Stimulated activated CD8-positive, alpha-beta memory T cell treated with anti-CD3 and anti-CD28 coated beads, Interleukin-7, amount 100 ng/mL, for 48 hours (primary cell): ENCODE data around the gene CLCN6.
A peak's percentile ranks its signal among the peaks of the same experiment; 100 is the strongest.

Experiments
- DNase-seq, 2 donors: peaks; one replicate each; pipeline ENCODE4 v3.0.0-alpha.2; 2020; ENCODE audit warnings: low read depth in 1 of 2; ENCODE audit errors: extremely low read depth in 1 of 2

The CLCN6 gene

DNA sequence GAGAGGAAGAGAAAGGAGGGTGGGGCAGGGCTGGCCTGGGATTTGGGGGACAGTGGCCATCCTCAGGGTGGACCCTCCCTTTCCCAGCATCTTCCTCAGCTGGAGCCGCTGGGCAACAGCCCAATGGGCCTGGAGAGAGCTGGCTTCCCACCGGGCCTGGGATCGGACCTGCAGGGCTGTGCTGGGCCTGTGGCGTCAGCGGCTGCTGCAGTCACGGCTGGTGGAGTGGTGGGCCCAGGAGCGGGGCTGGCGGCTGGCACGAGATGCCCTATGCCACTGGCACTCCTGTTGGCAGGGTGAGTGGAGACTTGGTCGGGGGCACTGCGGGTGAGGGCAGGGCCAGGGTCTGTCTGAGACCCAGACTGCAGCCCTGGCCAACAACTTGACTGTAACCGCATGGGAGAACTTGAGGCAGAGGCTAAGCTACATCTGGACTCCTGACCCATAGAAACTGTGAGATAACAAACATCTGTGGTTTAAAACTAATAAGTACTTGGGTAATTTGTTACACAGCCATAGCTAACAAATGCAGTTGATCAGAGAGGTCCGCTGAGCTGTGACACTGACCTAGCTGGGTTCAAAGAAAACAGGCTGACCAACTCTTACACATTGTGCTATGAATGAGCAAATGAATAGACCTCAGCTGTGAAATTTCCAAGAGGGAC, 26.1 kb upstream of the CLCN6 start:
- no peak for DNase-seq

DNA sequence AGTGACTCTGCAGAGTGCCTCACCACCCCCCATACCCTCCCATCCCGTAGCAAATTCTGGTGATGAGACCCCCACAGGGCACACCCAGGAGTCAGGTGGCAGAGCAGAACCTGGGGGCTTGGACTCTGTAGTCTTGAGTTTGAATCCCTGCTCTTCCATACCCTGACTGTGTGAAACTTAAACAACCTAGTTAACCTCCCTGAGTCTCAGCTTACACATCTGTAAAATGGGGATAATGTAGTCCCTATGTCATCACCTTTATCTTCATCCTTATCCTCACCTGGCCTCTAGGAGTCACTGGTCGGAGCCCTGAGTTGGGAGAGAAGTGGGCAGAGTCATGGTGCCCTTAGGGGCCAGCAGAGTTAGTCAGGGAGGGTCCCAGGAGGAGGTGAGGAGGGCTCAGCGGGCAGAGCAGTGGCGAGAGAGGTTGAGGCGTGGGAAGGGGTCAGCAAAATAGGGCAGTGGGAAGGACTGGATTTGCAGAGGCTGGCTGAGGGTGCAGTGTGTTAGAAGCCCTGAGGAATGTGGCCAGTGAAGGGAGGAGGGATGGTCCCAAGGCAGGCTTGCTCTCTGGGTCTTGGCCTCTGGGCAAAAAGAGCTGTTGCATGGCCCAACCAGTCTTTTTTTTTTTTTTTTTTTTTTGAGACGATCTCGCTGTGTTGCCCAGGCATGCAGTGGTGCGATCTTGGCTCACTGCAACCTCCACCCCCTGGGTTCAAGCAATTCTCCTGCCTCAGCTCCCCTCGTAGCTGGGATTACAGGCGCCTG, 25.4 kb upstream of the CLCN6 start:
- no peak for DNase-seq

DNA sequence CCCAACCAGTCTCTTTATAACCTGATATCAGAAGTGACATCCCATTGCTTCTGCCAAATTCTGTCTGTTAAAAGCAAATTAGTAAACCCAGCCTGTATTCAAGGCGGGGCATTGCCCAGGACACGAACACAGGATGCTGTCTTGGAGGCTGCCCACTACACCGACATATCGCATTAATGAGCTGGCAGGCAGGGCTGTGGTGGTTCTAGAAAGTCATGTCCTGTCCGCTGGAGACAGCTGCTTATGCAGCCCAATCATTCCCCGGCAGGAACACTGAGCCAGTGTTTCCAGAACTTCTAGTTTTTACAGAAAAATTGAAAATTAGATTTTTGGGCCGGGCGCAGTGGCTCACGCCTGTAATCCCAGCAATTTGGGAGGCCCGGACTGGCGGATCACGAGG, 24.7 kb upstream of the CLCN6 start:
- no peak for DNase-seq

DNA sequence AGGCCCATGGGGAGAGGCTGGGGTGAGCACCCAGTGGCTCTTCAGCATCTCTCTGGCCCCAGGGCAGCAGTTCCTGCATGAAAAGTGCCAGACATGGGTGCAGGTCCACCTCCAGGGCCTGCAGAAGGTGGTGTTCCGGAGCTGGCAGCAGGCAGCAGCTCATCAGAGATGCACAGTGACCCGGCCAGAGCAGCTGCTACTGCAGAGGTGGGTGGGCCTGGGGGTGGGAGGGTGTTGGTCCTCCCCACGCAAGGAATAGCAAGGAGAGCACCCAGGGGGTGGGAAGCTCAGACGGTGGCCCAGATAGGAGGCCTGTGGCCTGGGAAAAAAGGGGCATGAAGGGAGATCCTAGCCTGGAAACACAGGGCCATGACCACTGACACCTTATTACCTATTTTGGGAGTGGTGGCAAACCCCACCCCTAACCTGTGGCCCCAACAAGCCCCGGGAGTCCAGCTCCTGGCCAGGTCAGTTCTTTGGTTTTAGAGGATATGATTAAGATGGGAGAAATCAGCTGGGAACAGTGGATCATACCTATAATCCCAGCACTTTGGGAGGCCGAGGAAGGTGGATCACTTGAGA, 23.8 kb upstream of the CLCN6 start:
- no peak for DNase-seq

DNA sequence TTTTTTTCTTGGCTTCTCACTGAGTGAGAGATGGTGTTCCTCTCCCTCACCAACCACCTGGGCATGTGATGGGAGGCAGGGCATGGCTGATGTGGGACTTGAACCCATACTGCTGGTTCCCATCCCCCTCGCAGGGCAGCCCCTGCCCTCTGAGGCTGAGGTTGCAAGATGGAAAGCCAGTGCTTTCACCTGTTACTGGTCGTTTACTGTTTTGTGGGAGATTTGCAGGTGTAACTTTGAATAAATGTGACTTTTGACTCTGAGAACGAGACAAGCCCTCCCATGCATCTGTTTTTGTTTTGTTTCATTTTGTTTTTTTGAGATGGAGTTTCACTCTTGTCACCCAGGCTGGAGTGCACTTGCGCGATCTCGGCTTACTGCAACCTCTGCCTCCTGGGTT, 22.4 kb upstream of the CLCN6 start:
- DNase-seq, result no peak

DNA sequence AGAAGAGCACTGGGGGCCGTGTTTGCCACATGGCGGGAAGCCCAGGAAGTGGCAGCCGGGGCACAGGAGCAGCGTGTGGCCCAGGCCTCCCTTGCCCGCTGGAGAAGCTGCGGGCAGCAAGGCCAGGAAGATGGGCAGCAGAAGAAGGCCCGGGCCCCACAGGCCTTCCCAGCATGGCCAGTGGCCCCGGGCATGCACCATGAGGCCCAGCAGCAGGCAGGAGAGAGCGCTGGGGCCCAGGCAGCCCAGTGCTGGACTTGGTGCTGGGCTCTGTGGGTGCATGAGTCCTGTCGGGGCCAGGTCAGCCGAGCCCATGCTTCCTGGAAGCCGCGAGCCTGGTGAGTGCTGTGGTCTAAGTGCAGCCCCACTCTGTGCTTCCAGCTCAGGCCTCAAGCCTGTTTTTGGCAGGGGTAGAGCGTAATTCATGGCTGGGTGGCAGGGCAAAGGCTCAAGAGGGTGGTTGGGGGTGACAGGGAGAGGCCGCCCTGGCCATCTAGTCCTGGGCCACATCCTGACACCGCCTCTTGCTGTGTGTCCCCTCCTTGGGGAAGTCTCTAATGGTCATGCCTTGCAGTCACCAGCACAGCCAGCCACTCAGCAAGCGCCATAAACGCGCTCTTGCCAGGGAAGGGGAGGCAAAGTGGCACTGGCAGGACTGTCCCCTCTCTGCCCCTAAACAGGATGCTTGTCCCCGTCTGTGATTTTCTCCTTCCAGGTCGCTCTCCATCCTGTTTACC, 21.6 kb upstream of the CLCN6 start:
- DNase-seq, result no peak

DNA sequence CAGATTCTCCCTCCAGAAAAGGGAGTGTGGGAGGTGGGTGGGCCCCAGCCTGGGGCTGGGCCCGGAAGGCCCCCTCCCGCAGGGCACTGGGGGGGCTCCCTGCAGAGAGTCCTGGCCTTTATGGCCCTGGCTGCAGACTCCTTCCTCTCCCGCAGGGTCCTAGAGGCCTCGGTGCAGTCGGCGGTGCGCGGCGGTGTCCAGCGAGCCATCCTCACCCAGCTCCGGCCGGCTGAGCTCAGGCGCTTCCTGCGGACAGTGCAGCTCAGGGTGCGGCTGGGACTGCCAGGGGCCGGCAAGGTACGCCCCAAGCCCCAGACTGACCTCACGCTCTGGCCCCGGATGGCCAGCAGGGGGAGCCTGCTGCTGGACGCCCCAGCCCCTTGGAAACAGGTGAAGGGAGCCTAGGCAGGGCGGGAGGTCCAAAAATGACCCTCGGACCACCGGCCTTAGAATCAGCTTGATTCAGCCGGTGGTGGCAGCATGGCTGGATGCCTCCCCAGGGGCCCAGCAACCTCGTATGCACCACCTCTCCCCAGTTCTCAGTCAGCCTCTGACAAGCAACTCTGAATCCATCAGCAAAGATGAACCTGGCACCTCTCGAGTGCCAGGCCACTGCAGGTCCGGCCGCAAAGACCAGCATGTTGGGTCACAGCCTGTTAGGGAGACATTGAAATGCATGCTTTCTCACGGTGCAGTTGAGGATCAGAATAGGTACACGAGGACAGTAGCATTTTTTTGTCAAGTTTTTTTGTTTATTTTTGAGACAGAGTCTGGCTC, 20.8 kb upstream of the CLCN6 start:
- DNase-seq, result peak; percentile 17 to 20

DNA sequence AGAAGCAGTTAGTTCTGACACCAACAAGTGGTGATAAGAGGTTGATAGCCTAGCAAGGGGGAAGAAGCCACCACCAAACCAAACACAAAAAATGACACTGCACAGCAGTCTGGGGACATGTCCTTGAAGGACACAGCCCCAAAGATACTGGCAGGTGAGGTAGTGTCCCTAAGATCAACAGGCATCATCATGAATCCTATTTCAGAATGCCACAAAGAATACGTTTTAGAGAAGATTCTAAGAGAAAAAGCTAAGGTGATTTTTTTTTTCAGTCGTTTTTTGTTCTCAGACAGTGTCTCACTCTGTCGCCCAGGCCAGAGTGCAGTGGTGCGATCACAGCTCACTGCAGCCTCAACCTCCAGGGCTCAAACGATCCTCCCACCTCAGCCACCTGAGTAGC, 19.8 kb upstream of the CLCN6 start:
- no peak for DNase-seq

DNA sequence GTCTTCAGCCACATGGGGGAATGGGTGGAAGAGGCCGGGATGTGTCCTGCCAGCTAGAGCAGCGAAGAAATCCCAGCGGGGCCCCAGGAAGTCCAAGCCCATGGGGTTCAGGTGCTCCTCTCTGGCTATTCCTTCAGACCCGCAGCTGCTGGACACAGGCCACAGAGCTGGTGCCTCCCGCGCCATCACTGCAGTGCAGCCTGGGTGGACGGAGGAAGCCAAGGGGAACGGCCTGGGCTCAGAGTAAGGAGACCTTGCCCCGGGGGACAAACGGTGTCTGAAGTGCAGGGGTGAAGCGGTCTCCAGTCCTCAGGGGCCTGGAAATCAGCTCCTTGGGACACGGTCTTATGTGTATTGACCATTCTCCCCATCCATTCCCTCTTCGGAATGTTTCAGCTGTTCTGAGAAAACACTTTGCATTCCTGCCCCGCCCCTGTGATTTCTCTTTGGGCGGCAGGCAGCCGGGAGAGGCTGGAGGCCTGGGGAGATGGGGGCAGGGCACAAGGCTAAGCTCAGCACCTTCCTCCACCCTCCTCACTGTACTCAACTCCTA, 18.7 kb upstream of the CLCN6 start:
- DNase-seq, result no peak

DNA sequence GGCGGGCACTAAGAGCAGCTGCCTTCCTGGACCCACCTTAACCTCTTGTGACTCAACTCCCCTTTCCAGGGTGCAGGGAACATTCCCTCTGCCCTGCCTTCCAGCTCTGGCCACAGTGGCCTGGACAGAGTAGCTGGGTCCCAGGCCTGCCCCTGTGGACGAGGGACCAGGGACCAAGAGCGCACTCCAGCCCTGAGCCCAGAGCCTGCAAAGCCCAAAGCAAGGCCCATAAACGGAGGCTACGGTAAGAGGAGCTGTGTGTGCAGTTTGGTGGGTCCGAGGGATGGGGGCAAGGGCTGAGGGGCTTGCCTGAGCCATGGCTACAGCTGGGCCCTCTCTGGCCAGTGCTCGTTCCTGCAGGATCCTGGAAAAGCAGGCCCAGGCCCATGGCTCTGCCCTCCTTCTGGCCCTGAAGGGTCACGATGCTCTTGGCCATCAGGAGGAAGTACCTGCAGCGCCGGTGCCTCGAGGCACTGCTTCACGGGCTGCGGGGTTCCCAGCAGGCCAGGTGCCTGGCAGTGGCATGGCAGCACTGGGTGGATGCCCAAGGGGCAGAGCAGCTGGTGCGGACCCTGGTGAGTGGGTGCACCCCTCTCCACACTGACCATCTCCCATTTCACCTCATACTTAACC, 18.1 kb upstream of the CLCN6 start:
- no peak for DNase-seq

DNA sequence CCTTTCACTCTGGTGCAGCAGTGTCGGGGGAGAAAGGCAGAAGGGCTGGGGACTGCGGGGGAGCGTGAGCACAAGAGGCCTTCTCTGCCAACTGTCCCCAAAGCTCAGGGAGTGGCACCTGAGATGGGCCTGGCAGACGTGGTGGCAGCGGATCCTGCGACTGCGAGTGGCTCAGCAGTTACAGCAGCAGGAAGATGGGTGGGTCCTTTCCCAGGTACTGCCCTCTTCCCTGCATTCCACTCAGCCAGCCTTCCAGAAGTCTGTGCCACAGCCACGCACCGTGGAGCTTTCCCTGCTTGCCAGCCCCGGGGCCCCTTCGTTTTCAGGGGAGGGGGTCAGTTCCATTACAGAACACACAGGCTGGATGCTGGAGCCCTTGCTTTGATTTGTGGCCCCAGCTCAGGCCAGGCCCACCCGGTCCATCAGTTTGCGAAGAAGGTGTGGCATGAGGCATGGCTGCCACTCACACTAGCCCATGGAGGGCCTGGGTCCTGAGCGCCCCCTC, 17.4 kb upstream of the CLCN6 start:
- DNase-seq, result no peak

DNA sequence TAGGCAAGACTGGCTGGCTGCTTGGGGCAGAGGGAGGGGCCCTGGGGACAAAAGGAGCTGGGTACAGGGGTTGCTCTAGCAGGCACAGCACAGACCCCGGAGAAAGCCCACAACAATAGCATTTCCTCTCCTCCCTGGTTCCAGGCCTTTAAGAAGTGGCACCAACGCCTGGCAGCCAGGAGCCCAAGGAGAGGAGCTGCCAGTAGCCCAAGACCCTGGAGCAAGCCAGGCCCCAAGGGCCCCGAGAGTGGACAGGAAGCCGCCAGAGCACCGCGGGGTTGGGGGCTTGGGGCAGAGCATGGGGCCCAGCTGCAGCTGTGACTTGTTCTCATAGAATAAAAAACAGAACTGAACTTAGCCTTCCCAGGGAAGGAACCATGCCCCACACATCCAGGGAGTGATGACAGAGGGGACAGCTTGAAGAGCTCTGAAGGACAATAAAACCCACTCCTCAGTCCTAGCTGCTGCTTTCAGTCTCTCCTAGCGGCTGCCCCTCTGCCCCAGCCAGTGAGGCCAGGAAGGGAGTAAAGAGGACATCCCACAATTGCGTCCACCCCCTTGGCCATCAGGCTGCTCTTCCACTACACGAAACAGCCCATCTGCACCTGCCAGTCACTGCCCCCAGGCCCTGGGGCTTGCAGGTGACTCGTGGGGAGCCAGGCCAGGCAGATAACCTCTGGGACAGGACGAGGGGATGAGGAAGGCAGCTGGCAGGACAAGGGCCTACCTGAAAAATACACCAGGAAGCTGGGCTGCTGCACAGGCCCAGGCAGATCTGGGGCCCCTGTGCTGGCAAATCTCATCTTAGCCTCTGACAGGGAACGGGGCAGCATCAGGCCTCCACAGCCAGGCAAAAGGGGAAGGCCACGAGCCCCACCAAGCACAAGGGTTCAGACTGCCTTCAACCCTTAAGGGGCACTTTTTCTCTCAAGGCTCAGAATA, 16.6 kb upstream of the CLCN6 start:
- DNase-seq, result no peak

DNA sequence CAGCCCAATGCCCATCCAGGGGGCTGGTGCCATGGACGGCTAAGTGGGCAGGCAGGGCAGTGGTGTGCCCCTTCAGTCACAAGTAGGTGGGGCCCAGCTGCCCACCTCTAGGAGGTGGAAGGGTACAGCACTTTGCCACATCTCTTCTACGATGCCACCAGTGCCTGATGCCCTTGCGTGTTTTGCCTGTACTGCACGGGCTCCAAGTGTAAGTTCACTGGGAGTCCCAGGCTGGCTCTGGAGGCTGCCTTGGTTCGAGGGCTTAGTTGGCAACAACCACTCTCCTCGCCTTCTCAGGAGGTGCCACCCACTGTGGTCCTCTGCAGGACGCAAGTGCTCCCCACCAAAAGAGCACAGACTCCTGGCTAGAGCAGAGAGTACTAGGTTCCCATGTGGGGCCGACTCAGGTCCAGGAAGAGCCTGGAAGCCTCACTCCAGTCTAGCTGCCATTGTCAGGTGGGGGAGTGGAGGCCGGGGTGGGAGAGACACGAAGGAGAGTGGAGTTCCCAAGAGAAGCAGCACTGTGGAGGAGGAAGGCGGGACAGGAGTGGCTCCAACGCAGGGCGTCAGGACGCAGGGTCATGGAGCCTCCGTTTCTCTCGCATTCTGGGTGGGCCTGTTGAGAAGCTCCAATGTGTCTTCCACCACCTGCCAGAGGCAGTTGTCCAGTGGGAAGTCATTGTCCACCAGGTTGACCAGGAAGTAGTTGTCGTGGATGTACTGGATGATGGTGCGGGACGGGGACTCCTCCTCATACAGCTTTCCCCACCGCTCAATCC, 15.7 kb upstream of the CLCN6 start:
- DNase-seq, result no peak

DNA sequence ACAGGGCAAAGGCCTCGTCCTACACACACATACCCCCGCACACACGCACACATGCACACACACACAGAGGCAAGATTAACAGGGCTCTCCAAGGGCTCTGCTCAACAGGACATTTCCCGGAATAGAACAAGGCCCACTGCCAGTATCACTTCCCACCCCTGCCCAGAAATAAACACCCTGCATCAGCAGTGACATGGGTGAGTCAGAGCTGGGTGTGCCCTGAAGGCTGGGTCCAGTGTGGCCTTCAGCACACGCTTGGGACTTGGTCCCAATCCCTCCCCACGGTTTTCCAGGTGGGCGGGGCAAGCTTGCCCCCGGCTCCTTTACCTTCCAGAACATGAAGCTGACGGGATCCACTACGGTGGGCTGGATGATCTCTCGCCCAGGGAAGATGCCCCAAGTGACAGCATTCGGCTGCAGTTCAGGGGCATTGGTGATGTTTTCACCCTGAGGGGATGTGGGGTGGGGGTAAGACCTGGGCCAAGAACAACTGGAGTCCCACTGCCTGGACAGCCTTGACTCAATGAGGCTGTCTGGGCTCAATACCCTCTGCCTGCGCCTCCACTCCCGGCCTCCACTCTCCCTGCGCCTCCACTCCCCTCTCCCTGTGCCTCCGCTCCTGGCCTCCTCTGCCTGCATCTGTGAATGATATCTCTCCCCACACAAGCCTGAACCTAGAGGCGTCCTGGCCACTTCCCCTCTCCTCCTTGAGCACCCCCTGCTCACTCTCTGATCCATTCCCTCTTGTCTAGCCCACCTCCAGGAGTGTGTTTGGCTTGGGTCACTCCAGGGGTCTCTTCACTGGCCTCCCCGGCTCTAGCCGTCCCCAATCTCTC, 14.9 kb upstream of the CLCN6 start:
- DNase-seq, result no peak

DNA sequence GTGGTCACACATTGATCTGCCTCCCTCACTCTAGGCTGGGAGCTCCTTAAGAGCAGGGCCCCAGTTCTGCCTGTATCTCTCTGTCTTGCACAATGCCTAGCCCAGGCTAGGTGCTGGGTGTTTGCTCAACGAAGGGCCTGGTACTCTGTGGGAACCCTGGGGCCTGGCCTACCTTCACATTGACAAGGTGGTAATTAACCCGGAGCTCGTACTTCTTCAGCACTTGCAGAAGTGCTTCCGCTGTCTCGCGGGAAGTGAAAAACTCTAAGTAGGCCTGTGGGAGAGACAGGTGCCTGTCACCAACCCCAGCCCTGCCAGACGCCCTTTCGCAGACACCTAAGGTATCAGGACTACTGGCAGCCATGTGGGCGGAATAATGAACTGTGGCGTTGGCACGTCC, 13.9 kb upstream of the CLCN6 start:
- DNase-seq, result no peak

DNA sequence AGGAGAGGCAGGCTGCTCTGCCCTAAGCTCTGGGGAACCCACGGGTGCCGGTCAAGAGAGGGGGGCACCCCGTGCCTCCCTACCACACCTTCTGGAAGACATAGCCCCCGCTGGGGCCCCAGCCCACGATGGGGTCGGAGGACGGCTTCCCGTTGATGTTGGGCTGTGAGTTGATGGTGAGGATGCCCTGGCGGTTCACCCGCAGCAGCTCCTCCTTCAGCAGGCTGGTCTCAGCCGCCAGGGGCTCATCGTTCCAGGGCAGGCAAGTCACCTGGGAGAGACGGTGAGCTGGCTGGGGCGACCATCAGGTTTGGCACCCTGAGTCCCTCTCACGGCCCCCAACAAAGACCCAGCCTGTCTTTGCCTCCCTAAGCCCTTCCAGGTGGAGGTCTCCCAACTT, 12.2 kb upstream of the CLCN6 start:
- DNase-seq, result no peak
